Gastrocnemius medialis (tissue), 4 donors: ENCODE data around the gene KCNIP3.

ENCODE experiments used
- CTCF ChIP-seq, 5 experiments: fragments of 450-650 bp in 3 of 5; fragments of 200-600 bp in 2 of 5; sonication (generic) in 2 of 5; IDR thresholded peaks in 4 of 5; conservative IDR thresholded peaks in 1 of 5; 1 replicate in 4 of 5; 2 replicates in 1 of 5; pipeline ENCODE4 v1.5.1; 2016 to 2019; ENCODE audit warnings: antibody characterized with exemption in 5 of 5, mild to moderate bottlenecking in 3 of 5, moderate library complexity in 3 of 5
- POLR2A ChIP-seq, 2 donors: fragments of 450-650 bp; IDR thresholded peaks; one replicate each; pipeline ENCODE4 v1.6.1; 2017; ENCODE audit warnings: antibody characterized with exemption in 2 of 2, mild to moderate bottlenecking in 2 of 2, moderate library complexity in 2 of 2

GRCh38 chr2:95376311-95377215 is 79.4 kb downstream of the KCNIP3 start:
- no peak for TF ChIP-seq CTCF (IDR thresholded peaks at IDR 0.05 in 4 of 5, conservative IDR thresholded peaks at IDR 0.05 in 1 of 5)
- no peak for TF ChIP-seq POLR2A (IDR thresholded peaks at IDR 0.05)
